ENCODE measurements around the gene ANAPC4.

- TF ChIP-seq CTCF (optimal IDR thresholded peaks at IDR 0.05 in 1 of 3, IDR thresholded peaks at IDR 0.05 in 1 of 3, conservative IDR thresholded peaks at IDR 0.05 in 1 of 3; ENCODE audit: extremely low read depth in 1 of 3, insufficient read depth in 2 of 3, low read length in 3 of 3): no peak
- no peak for TF ChIP-seq EZH2 (IDR thresholded peaks at IDR 0.05; ENCODE audit: low read length)
Measured at GRCh38 chr4:25448379-25449109, 71.5 kb downstream of the ANAPC4 start.

Measured in keratinocyte (primary cell).